GM12875 (cell line): Measurements from ENCODE around the gene NEK4.

Source experiments
- H3K4me3 ChIP-seq: one replicate; pipeline ENCODE4 v1.5.1; 2011; ENCODE audit warnings: low read depth, low read length, control low read depth
- TF ChIP-seq, protein P1 (sequence below): IDR thresholded peaks from 2 replicates; pipeline ENCODE4 v1.5.1; 2011; ENCODE audit warnings: low read depth, mild to moderate bottlenecking, control low read depth, inconsistent platforms, low read length, moderate library complexity, borderline replicate concordance; ENCODE audit not compliant: insufficient read depth

Gene NEK4

DNA sequence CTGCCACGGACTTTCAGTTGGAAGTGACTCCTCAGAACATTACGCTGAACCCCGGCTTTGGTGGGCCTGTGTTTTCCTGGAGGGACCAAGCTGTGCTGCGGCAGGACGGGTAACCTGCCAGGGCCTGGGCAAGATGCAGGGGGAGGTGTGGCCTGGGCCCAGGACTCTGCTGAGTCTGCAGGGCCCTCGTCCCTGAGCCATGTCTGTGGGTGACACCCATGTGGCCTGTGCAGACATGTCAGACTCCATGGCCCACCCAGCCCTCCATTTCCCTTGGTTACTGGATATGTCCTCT is 19.0 kb upstream of the NEK4 start:
- TF ChIP-seq, protein P1, sequence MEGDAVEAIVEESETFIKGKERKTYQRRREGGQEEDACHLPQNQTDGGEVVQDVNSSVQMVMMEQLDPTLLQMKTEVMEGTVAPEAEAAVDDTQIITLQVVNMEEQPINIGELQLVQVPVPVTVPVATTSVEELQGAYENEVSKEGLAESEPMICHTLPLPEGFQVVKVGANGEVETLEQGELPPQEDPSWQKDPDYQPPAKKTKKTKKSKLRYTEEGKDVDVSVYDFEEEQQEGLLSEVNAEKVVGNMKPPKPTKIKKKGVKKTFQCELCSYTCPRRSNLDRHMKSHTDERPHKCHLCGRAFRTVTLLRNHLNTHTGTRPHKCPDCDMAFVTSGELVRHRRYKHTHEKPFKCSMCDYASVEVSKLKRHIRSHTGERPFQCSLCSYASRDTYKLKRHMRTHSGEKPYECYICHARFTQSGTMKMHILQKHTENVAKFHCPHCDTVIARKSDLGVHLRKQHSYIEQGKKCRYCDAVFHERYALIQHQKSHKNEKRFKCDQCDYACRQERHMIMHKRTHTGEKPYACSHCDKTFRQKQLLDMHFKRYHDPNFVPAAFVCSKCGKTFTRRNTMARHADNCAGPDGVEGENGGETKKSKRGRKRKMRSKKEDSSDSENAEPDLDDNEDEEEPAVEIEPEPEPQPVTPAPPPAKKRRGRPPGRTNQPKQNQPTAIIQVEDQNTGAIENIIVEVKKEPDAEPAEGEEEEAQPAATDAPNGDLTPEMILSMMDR, result no peak
- no peak overlapping the region for H3K4me3 ChIP-seq

DNA sequence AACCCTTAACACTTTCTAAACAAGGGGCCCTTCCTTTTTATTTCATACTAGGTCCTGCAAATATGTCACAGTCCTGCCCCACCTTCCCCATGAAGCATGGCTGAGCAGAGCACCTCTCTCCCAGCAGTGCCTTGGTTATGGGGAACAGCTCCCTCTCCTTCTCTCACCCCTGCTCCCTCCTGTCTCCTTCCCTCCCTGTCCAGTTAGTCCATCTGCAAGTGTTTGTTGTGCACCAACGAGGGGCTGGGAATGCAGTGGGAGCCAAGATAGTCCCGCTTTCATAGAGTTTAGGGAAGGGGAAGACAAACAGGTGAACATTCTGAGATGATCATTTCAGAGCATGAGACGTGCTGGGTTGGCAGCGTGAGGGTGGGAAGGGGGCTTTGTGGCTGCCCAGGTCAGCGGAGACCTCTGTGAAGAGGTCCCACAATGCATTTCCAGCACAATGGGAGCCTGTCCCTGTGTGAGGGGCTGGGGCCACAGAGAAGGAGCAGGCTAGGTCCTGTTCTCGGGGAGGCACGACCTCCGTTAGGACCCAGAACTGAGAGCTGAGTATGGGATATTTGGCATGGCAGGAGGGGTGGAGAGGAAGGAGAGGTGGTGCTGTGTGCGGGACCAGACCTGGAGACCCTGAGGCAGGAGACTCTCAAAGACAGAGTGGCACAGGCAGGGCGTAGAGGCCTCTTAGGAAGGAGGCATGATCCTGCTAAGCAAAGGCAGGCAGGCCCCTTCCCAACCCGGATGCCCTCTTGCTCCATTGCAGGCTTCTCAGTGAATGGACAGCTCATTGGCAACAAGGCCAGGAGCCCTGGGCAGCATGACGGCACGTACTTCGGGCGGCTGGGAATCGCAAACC is 18.4 kb upstream of the NEK4 start:
- TF ChIP-seq, protein P1, result no peak
- H3K4me3 ChIP-seq, result no peak overlapping the region

DNA sequence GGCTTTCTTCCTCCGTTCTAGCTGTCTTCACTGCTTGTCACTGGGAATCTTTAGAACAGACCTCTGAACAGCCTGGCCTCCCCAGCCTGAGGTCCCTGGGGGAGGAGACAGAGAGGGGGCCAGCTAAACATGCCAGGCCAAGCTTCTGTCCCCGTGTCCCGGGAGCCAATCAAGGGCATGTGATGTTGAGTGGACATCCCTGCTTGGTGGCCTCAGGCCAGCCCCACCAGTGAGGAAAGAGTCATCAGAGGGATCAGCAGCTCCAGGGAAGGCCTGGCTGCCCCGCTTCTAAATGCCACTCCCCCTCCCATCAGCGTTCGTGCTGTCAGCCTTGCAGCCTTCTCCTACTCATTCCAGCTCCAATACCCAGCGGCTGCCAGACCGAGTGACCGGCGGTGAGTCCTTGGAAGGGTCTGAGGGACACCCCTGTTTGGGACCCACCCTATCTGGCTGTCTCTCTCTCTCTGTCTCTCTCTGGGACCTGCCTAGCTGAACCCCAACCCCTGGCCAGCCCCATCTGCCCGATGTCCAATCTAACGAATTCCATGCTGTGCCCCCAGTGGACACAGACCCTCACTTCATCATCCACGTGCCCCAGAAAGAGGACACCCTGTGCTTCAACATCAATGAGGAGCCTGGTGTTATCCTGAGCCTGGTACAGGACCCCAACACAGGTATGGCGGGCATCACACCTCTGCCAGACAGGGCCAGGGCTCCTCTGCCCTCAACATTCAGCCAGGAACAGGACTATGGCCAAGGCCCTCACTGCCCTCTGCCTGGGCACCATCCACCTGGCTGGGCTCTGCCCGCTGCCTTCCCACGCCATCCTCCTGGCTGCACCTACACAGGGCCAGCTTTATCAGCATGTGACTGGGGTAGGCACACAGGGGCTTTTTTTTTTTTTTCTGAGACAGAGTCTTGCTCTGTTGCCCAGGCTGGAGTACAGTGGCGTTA is 17.2 kb upstream of the NEK4 start:
- TF ChIP-seq, protein P1, result no peak

DNA sequence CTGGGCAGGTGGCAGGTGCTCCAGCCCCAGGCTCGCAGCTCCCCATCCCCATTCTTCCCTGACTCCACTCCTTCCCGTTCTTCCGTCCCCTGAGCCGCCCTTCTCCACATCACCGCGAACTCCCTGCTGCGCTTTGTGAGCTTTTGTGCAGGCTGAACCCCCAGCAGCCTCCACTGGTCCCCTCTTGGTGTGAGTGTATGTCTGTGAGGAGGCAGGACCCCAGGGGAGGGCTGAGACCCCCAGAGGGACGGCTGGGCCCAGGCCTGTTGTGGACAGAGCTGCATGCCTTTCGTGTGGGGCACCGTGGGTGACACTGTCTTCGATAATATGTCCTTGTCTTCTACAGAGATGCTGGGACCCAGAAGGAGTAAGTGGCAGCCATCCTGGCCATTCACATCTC is 16.5 kb upstream of the NEK4 start:
- no peak overlapping the region for H3K4me3 ChIP-seq
- TF ChIP-seq, protein P1, result no peak

More for the DNA sequence above, 17.2 kb upstream of the NEK4 start:
- H3K4me3 ChIP-seq, result no peak overlapping the region

DNA sequence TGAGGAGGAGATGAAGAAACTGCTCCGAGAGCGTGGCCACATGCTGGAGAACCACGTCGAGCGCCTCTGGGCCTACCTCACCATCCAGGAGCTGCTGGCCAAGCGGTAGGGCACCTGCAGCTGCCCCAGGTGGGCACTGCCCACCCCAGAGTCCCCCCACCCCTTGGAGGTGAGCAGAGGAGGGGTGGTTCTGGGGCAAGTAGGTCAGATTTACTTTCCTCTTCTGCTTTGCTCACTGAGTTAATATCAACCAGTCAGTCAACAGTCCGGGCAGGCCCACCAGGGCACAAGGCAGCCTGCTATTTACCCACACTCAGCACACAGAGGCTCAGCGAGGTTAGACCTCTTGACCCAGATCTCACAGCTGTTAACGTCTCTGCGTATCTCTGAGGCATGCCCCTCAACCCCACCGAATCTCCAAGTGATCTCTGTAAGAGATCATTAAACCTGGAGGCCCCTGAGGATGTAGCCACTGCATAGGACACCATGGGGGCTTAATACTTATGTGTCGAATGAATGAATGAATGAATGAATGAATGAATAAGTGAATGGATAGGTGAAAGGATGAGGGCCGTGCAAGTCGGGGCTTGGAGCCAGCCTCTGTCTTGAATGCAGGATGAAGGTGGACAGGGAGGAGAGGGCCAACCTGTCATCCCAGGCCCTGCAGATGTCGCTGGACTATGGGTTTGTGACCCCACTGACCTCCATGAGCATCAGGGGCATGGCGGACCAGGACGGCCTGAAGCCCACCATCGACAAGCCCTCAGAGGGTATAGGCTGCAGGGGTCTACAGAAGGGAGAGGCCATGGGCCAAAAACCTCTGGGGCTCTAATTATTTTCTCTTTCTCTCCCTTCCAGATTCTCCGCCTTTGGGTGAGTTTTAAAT is 15.8 kb upstream of the NEK4 start:
- TF ChIP-seq, protein P1, result no peak
- no peak overlapping the region for H3K4me3 ChIP-seq

DNA sequence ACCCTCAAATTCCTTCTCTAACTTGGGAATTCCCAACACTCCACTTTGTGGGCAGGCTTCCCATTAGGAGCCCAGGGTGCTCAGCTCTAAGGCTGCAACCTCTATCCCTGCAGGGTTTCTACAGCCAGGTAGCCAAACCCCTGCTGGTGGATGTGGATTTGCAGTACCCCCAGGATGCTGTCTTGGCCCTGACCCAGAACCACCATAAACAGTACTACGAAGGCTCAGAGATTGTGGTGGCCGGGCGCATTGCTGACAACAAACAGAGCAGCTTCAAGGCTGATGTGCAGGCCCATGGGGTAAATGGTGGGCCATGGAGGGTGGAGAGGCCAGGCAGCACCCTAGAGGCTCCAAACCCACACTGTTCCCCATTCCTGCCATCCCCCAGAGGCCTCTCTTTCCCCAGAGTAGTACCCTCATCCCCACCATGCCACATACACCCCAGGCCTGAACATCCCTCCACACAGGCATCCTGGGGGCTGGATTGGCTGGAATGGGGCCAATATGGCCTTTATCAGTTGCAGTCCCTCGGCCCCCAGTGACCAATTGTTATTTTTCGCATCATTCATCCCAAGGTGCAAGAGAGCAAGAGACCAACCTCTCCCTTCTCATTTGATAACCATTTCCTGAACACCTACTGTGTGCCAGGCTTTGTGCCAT is 14.3 kb upstream of the NEK4 start:
- TF ChIP-seq, protein P1, result no peak
- H3K4me3 ChIP-seq, result no peak overlapping the region
